Epithelial cell of proximal tubule (primary cell): Measurements from ENCODE around the gene SOX12. TPM values are rescaled to one million over a fixed set of nuclear protein-coding genes. Genes with fewer than 3 reads are reported as not detected.

Source experiments
- DNase-seq: peaks from one replicate; pipeline ENCODE4 v3.0.0-alpha.2; 2011; ENCODE audit warnings: low read depth
- H3K4me3 ChIP-seq: 2 replicates; pipeline ENCODE4 v1.5.1; 2011; ENCODE audit warnings: low read depth, mild to moderate bottlenecking, low read length
- total RNA-seq: library from RNA; depleted of rRNA; stranded (reverse); fragments of >200 nt; gene quantifications from 2 replicates; pipeline ENCODE4 v1.2.3, GENCODE V29; 2015
- TF ChIP-seq, protein P1 (sequence below): conservative IDR thresholded peaks from 2 replicates; pipeline ENCODE4 v1.5.1; 2012; ENCODE audit warnings: low read depth, mild to moderate bottlenecking, low read length

The SOX12 gene
- total RNA-seq, 1 donor from 2014 or later = 10.1 TPM

DNA sequence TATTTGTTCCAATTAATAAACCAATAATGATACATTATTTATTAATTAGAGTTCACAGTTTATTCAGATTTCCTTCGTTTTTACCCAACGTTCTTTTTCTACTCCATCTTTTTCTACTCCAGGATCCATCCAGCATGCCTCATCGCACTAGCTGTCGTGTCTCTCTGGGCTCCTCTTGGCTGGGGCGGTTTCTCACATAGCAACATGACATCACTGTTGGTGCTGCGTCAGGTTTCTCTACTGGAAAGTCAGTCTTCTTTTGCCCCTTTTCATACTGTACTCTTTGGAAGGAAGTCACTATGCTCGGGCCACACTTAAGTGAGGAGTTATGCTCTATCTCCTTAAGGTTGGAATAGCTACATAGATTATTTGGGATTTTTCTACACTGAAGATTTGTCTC, 13.7 kb upstream of the SOX12 start:
- no peak for DNase-seq
- H3K4me3 ChIP-seq = no peak overlapping the region
- TF ChIP-seq, protein P1, sequence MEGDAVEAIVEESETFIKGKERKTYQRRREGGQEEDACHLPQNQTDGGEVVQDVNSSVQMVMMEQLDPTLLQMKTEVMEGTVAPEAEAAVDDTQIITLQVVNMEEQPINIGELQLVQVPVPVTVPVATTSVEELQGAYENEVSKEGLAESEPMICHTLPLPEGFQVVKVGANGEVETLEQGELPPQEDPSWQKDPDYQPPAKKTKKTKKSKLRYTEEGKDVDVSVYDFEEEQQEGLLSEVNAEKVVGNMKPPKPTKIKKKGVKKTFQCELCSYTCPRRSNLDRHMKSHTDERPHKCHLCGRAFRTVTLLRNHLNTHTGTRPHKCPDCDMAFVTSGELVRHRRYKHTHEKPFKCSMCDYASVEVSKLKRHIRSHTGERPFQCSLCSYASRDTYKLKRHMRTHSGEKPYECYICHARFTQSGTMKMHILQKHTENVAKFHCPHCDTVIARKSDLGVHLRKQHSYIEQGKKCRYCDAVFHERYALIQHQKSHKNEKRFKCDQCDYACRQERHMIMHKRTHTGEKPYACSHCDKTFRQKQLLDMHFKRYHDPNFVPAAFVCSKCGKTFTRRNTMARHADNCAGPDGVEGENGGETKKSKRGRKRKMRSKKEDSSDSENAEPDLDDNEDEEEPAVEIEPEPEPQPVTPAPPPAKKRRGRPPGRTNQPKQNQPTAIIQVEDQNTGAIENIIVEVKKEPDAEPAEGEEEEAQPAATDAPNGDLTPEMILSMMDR = no peak

DNA sequence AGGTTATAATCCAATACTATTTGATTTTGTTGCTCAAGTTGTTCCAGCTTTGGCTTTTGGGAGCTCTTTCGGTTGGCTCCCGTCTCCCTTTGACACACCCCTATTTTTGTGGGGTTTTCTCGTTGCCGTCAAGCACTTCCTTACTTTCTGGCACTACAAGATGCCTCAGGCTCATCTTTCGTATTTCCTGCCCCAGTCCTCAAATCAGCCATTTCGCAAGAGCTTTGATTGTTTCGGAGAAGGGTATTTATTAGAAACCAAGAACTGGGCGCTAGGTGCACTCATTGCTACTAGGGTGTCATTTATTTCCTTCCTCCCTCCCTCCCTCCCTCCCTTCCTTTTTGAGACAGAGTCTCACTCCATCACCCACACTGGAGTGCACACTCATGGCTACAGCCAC, 13.3 kb upstream of the SOX12 start:
- TF ChIP-seq, protein P1 = no peak
- no peak overlapping the region for H3K4me3 ChIP-seq
- DNase-seq = no peak

DNA sequence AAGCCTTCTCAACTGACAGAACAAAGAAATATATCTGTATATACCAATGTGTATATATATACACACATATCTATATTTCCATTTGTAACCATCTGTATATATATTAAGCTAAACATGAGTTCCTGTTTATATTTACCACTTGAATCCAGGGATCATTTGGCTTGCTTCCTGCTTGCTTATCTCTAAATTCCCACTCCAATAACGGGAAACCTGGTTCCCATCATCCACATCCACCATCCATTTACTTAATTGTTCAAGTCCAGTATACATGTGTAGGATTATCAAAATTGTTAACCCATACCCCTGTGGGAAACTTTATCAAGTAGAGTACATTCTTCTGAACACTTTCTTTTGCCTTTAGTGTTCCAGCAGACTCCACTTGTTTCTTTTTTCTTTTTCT, 12.5 kb upstream of the SOX12 start:
- no peak overlapping the region for H3K4me3 ChIP-seq
- no peak for DNase-seq
- TF ChIP-seq, protein P1 = no peak

DNA sequence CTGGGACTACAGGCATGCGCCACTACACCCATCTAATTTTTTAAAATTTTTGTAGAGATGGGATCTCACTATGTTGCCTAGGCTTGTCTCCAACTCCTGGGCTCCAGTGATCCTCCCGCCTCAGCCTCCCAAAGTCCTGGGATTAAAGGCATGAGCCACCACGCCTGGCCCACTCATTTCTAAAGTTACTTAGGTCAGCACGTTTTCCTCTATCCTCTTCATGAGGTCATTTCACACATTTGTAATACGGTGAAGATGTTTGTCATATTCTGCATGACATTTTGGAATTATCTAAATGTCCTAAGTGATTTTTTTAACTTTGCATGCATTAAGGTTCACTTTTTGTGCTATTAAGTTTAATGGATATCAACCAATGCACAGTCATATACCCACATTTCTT, 11.9 kb upstream of the SOX12 start:
- TF ChIP-seq, protein P1 = no peak
- H3K4me3 ChIP-seq = no peak overlapping the region
- DNase-seq = no peak

DNA sequence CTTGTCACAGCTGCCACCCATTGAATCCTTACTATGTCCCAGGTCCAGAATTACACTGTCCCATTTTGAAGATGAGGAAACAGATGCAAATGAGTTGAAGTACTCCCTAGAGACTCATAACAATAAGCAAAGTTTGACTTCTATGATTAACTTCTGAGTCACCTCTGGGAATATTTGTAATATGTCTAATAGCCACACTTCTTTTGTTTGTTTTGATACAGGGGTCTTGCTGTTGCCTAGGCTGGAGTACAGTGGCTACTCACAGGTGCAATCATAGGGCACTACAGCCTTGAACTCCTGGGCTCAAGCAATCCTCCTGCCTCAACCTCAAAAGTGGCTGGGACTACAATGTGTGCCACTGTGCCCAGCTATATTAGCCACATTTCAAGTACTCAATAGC, 11.4 kb upstream of the SOX12 start:
- TF ChIP-seq, protein P1 = no peak
- no peak overlapping the region for H3K4me3 ChIP-seq
- DNase-seq = no peak

DNA sequence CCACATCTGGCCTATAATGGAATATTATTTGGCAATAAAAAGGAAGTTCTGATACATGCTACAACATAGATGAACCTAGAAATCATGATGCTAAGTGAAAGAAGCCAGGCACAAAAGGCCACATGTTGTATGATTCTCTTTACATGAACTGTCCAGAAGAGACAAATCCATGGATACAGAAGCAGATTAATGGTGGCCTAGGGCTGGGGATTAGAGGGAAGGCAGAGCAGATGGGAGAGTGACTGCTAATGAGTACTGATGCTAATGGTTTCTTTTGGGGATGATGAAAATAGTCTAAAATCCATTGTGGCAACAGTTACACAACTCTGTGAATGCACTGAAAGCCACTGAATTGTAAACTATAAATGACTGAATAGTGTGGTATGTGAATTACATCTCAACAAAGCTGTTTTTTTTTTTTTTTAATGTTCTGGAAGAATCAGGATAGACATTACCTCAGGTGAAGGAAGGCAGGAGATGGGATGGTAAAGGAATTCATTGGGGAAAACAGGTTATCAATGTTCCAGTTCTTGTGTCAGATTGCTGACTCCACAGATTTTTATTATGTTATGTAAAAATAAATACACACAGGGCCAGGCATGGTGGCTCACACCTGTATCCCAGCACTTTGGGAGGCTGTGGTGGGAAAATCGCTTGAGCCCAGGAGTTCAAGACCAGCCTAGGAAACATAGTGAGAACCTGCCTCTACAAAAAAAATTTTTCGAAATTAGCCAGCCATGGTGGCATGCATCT, 8.9 kb upstream of the SOX12 start:
- TF ChIP-seq, protein P1 = no peak
- no peak overlapping the region for H3K4me3 ChIP-seq
- no peak for DNase-seq
